Activated naive CD8-positive, alpha-beta T cell treated with anti-CD3 and anti-CD28 coated beads, Interleukin-2, amount 50 U/mL, for 24 hours (primary cell): ENCODE results near the gene SBF2.
"Not testable (repeated sequence)": the region's sequence is repeated elsewhere in the genome, so short reads cannot be mapped to it uniquely, and the experiment has no call there.

Experiments used
- ATAC-seq: fragments of 150-1000 bp; cut with Tn5 transposase; one replicate; pipeline ENCODE4 v1.10.0; 2021
- DNase-seq: peaks from one replicate; pipeline ENCODE4 v3.0.0; 2021
- H3K27ac Mint-ChIP-seq: one replicate; pipeline ENCODE4 v1.8.0; 2021; ENCODE audit warnings: mild to moderate bottlenecking, mixed read lengths
- H3K27me3 Mint-ChIP-seq: one replicate; pipeline ENCODE4 v1.8.0; 2021; ENCODE audit warnings: mixed read lengths
- H3K36me3 Mint-ChIP-seq: one replicate; pipeline ENCODE4 v1.8.0; 2021; ENCODE audit warnings: low read depth, mixed read lengths
- H3K4me1 Mint-ChIP-seq: one replicate; pipeline ENCODE4 v1.8.0; 2021; ENCODE audit warnings: mixed read lengths
- H3K4me3 Mint-ChIP-seq: one replicate; pipeline ENCODE4 v1.8.0; 2021; ENCODE audit warnings: mild to moderate bottlenecking, moderate library complexity, mixed read lengths
- H3K9me3 Mint-ChIP-seq: one replicate; pipeline ENCODE4 v1.8.0; 2021; ENCODE audit warnings: mixed read lengths

SBF2 gene

GRCh38 chr11:10049756-10050155 lies 244.3 kb downstream of the SBF2 start:
- Mint-ChIP-seq H3K9me3 (peaks cover 10% of the 10 kb centered on the region), H3K27me3 (no peaks in the 10 kb centered on the region), H3K4me1 (no peaks in the 10 kb centered on the region), H3K27ac (no peak overlapping the region), H3K36me3 (no peaks in the 10 kb centered on the region), H3K4me3 (no peak overlapping the region)
- ATAC-seq, result no peak
- no peak for DNase-seq

GRCh38 chr11:10048350-10048749 lies 245.7 kb downstream of the SBF2 start:
- H3K4me1 Mint-ChIP-seq, result no peaks in the 10 kb centered on the region
- DNase-seq, result no peak
- H3K4me3 Mint-ChIP-seq, result no peak overlapping the region
- peaks cover 19% of the 10 kb centered on the region for H3K9me3 Mint-ChIP-seq
- peaks cover 5% of the 10 kb centered on the region for H3K36me3 Mint-ChIP-seq
- H3K27me3 Mint-ChIP-seq, result no peaks in the 10 kb centered on the region
- ATAC-seq, result no peak
- H3K27ac Mint-ChIP-seq, result no peak overlapping the region

- Mint-ChIP-seq H3K4me1 (no peaks in the 10 kb centered on the region), H3K27ac (no peak overlapping the region), H3K36me3 (peaks cover 21% of the 10 kb centered on the region), H3K4me3 (no peak overlapping the region), H3K27me3 (no peaks in the 10 kb centered on the region), H3K9me3 (peaks cover 23% of the 10 kb centered on the region)
- DNase-seq (no peak), ATAC-seq (no peak)
Observed at GRCh38 chr11:10044618-10045017, 249.4 kb downstream of the SBF2 start.

- Mint-ChIP-seq H3K27ac (no peak overlapping the region), H3K9me3 (peaks cover 23% of the 10 kb centered on the region), H3K4me3 (no peak overlapping the region), H3K36me3 (peaks cover 21% of the 10 kb centered on the region), H3K4me1 (no peaks in the 10 kb centered on the region), H3K27me3 (no peaks in the 10 kb centered on the region)
- ATAC-seq, result no peak
- no peak for DNase-seq
Observed at GRCh38 chr11:10042699-10043098, 251.3 kb downstream of the SBF2 start.

- no peaks in the 10 kb centered on the region for H3K27me3 Mint-ChIP-seq
- H3K27ac Mint-ChIP-seq, result no peak overlapping the region
- H3K36me3 Mint-ChIP-seq, result peaks cover 21% of the 10 kb centered on the region
- DNase-seq (no peak), ATAC-seq (no peak)
- no peaks in the 10 kb centered on the region for H3K4me1 Mint-ChIP-seq
- H3K4me3 Mint-ChIP-seq, result no peak overlapping the region
- peaks cover 16% of the 10 kb centered on the region for H3K9me3 Mint-ChIP-seq
Observed at GRCh38 chr11:10041748-10042446, 252.1 kb downstream of the SBF2 start.

GRCh38 chr11:10041332-10041731 lies 252.7 kb downstream of the SBF2 start:
- H3K27me3 Mint-ChIP-seq, result no peaks in the 10 kb centered on the region
- ATAC-seq (no peak), DNase-seq (no peak)
- no peak overlapping the region for H3K27ac Mint-ChIP-seq
- no peak overlapping the region for H3K4me3 Mint-ChIP-seq
- peaks cover 21% of the 10 kb centered on the region for H3K36me3 Mint-ChIP-seq
- H3K4me1 Mint-ChIP-seq, result no peaks in the 10 kb centered on the region
- H3K9me3 Mint-ChIP-seq, result peaks cover 14% of the 10 kb centered on the region

GRCh38 chr11:10038521-10039302 lies 255.3 kb downstream of the SBF2 start:
- H3K4me3 Mint-ChIP-seq, result no peak overlapping the region
- H3K27me3 Mint-ChIP-seq, result no peaks in the 10 kb centered on the region
- H3K36me3 Mint-ChIP-seq, result peaks cover 23% of the 10 kb centered on the region
- DNase-seq, result no peak
- no peaks in the 10 kb centered on the region for H3K4me1 Mint-ChIP-seq
- peaks cover 5% of the 10 kb centered on the region for H3K9me3 Mint-ChIP-seq
- H3K27ac Mint-ChIP-seq, result no peak overlapping the region
- no peak for ATAC-seq

GRCh38 chr11:10035932-10036331 lies 258.1 kb downstream of the SBF2 start:
- not testable (repeated sequence) for DNase-seq, H3K9me3 Mint-ChIP-seq, H3K4me1 Mint-ChIP-seq, H3K4me3 Mint-ChIP-seq, H3K27me3 Mint-ChIP-seq, H3K27ac Mint-ChIP-seq, H3K36me3 Mint-ChIP-seq, ATAC-seq

GRCh38 chr11:10032935-10033334 lies 261.1 kb downstream of the SBF2 start:
- Mint-ChIP-seq H3K27ac (no peak overlapping the region), H3K36me3 (peaks cover 10% of the 10 kb centered on the region), H3K4me3 (no peak overlapping the region), H3K4me1 (no peaks in the 10 kb centered on the region), H3K27me3 (no peaks in the 10 kb centered on the region), H3K9me3 (no peaks in the 10 kb centered on the region)
- DNase-seq, result no peak
- ATAC-seq, result no peak

GRCh38 chr11:10030122-10030490 lies 263.9 kb downstream of the SBF2 start:
- no peaks in the 10 kb centered on the region for H3K4me1 Mint-ChIP-seq
- no peaks in the 10 kb centered on the region for H3K9me3 Mint-ChIP-seq
- no peak for DNase-seq
- H3K36me3 Mint-ChIP-seq, result peaks cover 7% of the 10 kb centered on the region
- no peak overlapping the region for H3K4me3 Mint-ChIP-seq
- ATAC-seq, result no peak
- H3K27ac Mint-ChIP-seq, result no peak overlapping the region
- no peaks in the 10 kb centered on the region for H3K27me3 Mint-ChIP-seq

GRCh38 chr11:10029386-10030121 lies 264.5 kb downstream of the SBF2 start:
- no peak for ATAC-seq
- peaks cover 7% of the 10 kb centered on the region for H3K36me3 Mint-ChIP-seq
- H3K27ac Mint-ChIP-seq, result no peak overlapping the region
- H3K9me3 Mint-ChIP-seq, result no peaks in the 10 kb centered on the region
- no peak for DNase-seq
- H3K4me3 Mint-ChIP-seq, result no peak overlapping the region
- no peaks in the 10 kb centered on the region for H3K27me3 Mint-ChIP-seq
- H3K4me1 Mint-ChIP-seq, result no peaks in the 10 kb centered on the region

- Mint-ChIP-seq H3K27me3 (no peaks in the 10 kb centered on the region), H3K4me3 (no peak overlapping the region), H3K9me3 (no peaks in the 10 kb centered on the region), H3K36me3 (peaks cover 7% of the 10 kb centered on the region), H3K4me1 (peaks cover 4% of the 10 kb centered on the region), H3K27ac (no peak overlapping the region)
- DNase-seq (no peak), ATAC-seq (no peak)
Observed at GRCh38 chr11:10026514-10026913, 267.5 kb downstream of the SBF2 start.

- ATAC-seq (no peak), DNase-seq (no peak)
- Mint-ChIP-seq H3K27ac (no peak overlapping the region), H3K36me3 (peaks cover 3% of the 10 kb centered on the region), H3K4me3 (no peak overlapping the region), H3K4me1 (peaks cover 13% of the 10 kb centered on the region), H3K9me3 (no peaks in the 10 kb centered on the region), H3K27me3 (no peaks in the 10 kb centered on the region)
Observed at GRCh38 chr11:10023212-10023611, 270.8 kb downstream of the SBF2 start.

GRCh38 chr11:10022764-10023163 lies 271.3 kb downstream of the SBF2 start:
- H3K4me1 Mint-ChIP-seq, result peaks cover 13% of the 10 kb centered on the region
- no peak overlapping the region for H3K4me3 Mint-ChIP-seq
- no peaks in the 10 kb centered on the region for H3K9me3 Mint-ChIP-seq
- ATAC-seq (no peak), DNase-seq (no peak)
- H3K27me3 Mint-ChIP-seq, result no peaks in the 10 kb centered on the region
- no peak overlapping the region for H3K27ac Mint-ChIP-seq
- H3K36me3 Mint-ChIP-seq, result peaks cover 3% of the 10 kb centered on the region

GRCh38 chr11:10021563-10021962 lies 272.5 kb downstream of the SBF2 start:
- Mint-ChIP-seq H3K4me1 (peaks cover 13% of the 10 kb centered on the region), H3K27me3 (no peaks in the 10 kb centered on the region), H3K9me3 (no peaks in the 10 kb centered on the region), H3K4me3 (no peak overlapping the region), H3K27ac (no peak overlapping the region), H3K36me3 (peaks cover 4% of the 10 kb centered on the region)
- no peak for DNase-seq
- ATAC-seq, result no peak
